ENCODE measurements around the gene FAM78B. TPM values are rescaled to one million over a fixed set of nuclear protein-coding genes. Genes with fewer than 3 reads are reported as not detected.

FAM78B gene
- total RNA-seq, 1 donor from 2014 or later: 66.0 TPM

DNA sequence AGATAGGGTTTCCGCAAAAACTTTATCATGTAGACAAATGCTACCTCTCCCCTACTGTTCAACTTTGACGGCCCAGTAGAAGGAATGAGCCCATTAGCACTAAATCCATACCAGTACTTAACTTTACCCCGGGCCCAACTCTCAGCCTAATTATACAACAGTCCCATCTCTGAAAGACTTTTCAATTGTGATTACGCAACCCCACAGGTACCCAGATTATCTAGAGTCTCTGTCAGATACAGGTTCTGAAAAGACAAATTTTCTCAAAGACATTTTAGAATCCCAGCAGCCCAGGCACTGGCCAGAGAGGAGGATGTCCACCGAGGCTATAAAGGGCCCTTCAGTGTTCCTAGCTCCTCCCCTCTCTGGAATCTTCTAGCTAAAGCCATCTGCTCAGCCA is 15.0 kb downstream of the FAM78B start:
- no peak for DNase-seq
- peaks cover 26% of the 10 kb centered on the region for H3K9me3 Mint-ChIP-seq (ENCODE audit: unreplicated experiment)
- H3K4me3 Mint-ChIP-seq (ENCODE audit: unreplicated experiment): peak overlapping the region; percentile 30
- no peaks in the 10 kb centered on the region for H3K36me3 Mint-ChIP-seq (ENCODE audit: unreplicated experiment)
- peaks cover 52% of the 10 kb centered on the region for H3K4me1 Mint-ChIP-seq (ENCODE audit: low read depth, unreplicated experiment)
- TF ChIP-seq, protein P1, sequence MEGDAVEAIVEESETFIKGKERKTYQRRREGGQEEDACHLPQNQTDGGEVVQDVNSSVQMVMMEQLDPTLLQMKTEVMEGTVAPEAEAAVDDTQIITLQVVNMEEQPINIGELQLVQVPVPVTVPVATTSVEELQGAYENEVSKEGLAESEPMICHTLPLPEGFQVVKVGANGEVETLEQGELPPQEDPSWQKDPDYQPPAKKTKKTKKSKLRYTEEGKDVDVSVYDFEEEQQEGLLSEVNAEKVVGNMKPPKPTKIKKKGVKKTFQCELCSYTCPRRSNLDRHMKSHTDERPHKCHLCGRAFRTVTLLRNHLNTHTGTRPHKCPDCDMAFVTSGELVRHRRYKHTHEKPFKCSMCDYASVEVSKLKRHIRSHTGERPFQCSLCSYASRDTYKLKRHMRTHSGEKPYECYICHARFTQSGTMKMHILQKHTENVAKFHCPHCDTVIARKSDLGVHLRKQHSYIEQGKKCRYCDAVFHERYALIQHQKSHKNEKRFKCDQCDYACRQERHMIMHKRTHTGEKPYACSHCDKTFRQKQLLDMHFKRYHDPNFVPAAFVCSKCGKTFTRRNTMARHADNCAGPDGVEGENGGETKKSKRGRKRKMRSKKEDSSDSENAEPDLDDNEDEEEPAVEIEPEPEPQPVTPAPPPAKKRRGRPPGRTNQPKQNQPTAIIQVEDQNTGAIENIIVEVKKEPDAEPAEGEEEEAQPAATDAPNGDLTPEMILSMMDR (IDR thresholded peaks at IDR 0.05; ENCODE audit: partially characterized antibody, unreplicated experiment): no peak
- peaks cover 26% of the 10 kb centered on the region for H3K27me3 Mint-ChIP-seq (ENCODE audit: unreplicated experiment)
- peak overlapping the region; percentile 67 for H3K27ac Mint-ChIP-seq (ENCODE audit: unreplicated experiment)

DNA sequence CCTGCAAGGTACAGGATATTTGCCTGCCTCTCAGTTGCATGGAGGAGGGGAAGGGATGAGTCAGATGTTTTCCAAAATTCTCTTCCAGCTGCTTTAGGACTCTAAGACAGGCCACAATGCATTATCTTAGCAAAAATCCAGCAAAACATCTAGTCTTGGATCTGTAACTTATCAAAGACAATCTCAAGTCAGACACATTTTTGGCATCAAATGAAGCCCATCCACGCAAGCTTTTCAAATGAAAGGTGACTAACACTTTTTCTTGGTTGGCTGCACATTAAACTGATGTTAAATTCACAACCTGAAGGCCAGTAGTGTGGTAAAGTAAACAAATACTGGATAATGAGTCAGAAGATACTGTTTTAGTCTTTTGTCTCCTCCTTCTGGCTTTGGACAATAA is 21.3 kb downstream of the FAM78B start:
- H3K27me3 Mint-ChIP-seq (ENCODE audit: unreplicated experiment): no peaks in the 10 kb centered on the region
- H3K9me3 Mint-ChIP-seq (ENCODE audit: unreplicated experiment): peaks cover 2% of the 10 kb centered on the region
- H3K4me1 Mint-ChIP-seq (ENCODE audit: low read depth, unreplicated experiment): peaks cover 4% of the 10 kb centered on the region
- H3K36me3 Mint-ChIP-seq (ENCODE audit: unreplicated experiment): no peaks in the 10 kb centered on the region
- no peak overlapping the region for H3K4me3 Mint-ChIP-seq (ENCODE audit: unreplicated experiment)
- TF ChIP-seq, protein P1 (IDR thresholded peaks at IDR 0.05; ENCODE audit: partially characterized antibody, unreplicated experiment): no peak
- H3K27ac Mint-ChIP-seq (ENCODE audit: unreplicated experiment): no peak overlapping the region
- no peak for DNase-seq

DNA sequence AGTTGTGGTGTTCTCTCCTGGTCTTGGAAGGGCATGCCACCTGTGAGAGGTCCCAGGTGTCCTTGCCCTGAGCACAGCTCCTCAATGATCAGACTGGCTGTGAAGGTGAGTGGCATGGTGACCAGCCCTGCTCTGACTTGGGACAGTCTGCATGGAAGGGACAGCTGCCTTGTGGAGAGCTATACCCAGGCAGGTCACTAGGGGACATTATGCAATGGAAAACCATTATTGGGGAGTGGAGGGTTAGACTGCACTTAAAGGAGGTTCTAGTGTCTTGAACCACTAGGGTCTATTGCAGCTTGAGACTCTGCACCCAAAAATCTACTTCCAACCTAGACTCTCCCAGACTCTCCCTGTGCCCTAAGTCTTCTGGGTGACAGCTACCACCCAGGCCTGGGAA is 24.8 kb downstream of the FAM78B start:
- peaks cover 3% of the 10 kb centered on the region for H3K9me3 Mint-ChIP-seq (ENCODE audit: unreplicated experiment)
- H3K27ac Mint-ChIP-seq (ENCODE audit: unreplicated experiment): no peak overlapping the region
- H3K4me3 Mint-ChIP-seq (ENCODE audit: unreplicated experiment): no peak overlapping the region
- peaks cover 11% of the 10 kb centered on the region for H3K4me1 Mint-ChIP-seq (ENCODE audit: low read depth, unreplicated experiment)
- DNase-seq: no peak
- H3K36me3 Mint-ChIP-seq (ENCODE audit: unreplicated experiment): peaks cover 1% of the 10 kb centered on the region
- TF ChIP-seq, protein P1 (IDR thresholded peaks at IDR 0.05; ENCODE audit: partially characterized antibody, unreplicated experiment): no peak
- no peaks in the 10 kb centered on the region for H3K27me3 Mint-ChIP-seq (ENCODE audit: unreplicated experiment)

DNA sequence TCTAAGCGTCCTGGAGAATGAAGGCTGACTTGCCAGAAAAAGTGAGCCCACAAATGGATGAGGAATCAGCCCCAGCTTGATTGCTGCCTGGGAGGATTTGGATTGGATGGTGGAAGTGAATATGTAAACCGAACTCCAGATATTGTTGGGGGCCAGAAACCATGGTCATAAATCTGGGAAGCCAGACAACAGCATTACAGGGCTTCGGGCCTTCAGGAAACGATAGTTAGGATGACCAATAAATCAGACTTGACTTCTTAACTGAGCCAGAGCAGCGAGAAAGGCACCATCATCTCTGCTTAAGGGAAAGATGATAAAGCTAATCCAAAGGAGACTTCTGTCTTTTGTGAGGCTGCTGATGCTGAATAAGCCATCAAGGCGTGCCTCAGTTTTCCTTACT is 26.6 kb downstream of the FAM78B start:
- Mint-ChIP-seq H3K27ac (ENCODE audit: unreplicated experiment) (no peak overlapping the region), H3K4me3 (ENCODE audit: unreplicated experiment) (no peak overlapping the region), H3K27me3 (ENCODE audit: unreplicated experiment) (peaks cover 3% of the 10 kb centered on the region), H3K36me3 (ENCODE audit: unreplicated experiment) (peaks cover 9% of the 10 kb centered on the region), H3K9me3 (ENCODE audit: unreplicated experiment) (peaks cover 8% of the 10 kb centered on the region), H3K4me1 (ENCODE audit: low read depth, unreplicated experiment) (peaks cover 22% of the 10 kb centered on the region)
- no peak for DNase-seq
- TF ChIP-seq, protein P1 (IDR thresholded peaks at IDR 0.05; ENCODE audit: partially characterized antibody, unreplicated experiment): no peak

DNA sequence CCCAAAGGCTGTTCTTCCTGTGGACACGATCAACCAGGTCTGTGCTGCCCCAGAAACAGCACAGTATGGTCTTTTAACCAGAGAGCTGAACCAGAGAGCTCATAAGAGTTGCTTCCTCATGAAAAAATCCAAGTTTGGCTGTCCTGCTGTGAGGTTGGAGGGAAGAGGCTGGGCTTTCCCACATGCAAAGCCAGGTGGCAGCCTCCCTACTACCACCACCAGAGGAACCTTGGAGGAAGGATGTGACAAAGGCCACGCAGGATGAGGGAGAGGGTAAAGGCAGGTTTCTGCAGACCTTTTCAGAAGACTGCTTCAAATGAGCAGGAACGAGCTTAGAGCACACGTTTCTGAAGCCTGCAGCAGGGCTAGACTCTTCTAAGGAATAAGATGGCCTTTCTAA is 27.1 kb downstream of the FAM78B start:
- Mint-ChIP-seq H3K27me3 (ENCODE audit: unreplicated experiment) (peaks cover 3% of the 10 kb centered on the region), H3K4me3 (ENCODE audit: unreplicated experiment) (no peak overlapping the region), H3K4me1 (ENCODE audit: low read depth, unreplicated experiment) (peaks cover 22% of the 10 kb centered on the region), H3K27ac (ENCODE audit: unreplicated experiment) (no peak overlapping the region), H3K9me3 (ENCODE audit: unreplicated experiment) (peaks cover 6% of the 10 kb centered on the region), H3K36me3 (ENCODE audit: unreplicated experiment) (peaks cover 9% of the 10 kb centered on the region)
- TF ChIP-seq, protein P1 (IDR thresholded peaks at IDR 0.05; ENCODE audit: partially characterized antibody, unreplicated experiment): no peak
- no peak for DNase-seq
